WTC11 (cell line): ENCODE measurements around the gene GPATCH8. TPM values are rescaled to one million over a fixed set of nuclear protein-coding genes. Genes with fewer than 3 reads are reported as not detected.

Experiments
- ATAC-seq: fragments of 200-7000 bp; cut with Tn5 transposase; 2 replicates; pipeline ENCODE4 v1.10.0; 2021; ENCODE audit warnings: mild to moderate bottlenecking, moderate library complexity
- CTCF ChIA-PET: fragments of 300-600 bp; sonication (Branson Sonifier 250); formaldehyde crosslinking; loops from one replicate; lab custom pipeline; 2021; ENCODE audit warnings: antibody characterized with exemption; lab: Charles Lee
- POLR2A ChIA-PET: fragments of 350-600 bp; sonication (Branson Sonifier 250); formaldehyde crosslinking; loops from one replicate; lab custom pipeline; 2021; ENCODE audit warnings: antibody characterized with exemption; lab: Charles Lee
- DNase-seq: peaks from one replicate; pipeline ENCODE4 v3.0.0; 2021; ENCODE audit warnings: low spot score
- H3K27ac Mint-ChIP-seq: 2 replicates; pipeline ENCODE4 v1.8.0; 2021; ENCODE audit warnings: mixed read lengths
- H3K27me3 Mint-ChIP-seq: 2 replicates; pipeline ENCODE4 v1.8.0; 2021; ENCODE audit warnings: low read depth, mild to moderate bottlenecking, moderate library complexity, mixed read lengths
- H3K36me3 Mint-ChIP-seq: 2 replicates; pipeline ENCODE4 v1.8.0; 2021; ENCODE audit warnings: mixed read lengths
- H3K4me1 Mint-ChIP-seq: 2 replicates; pipeline ENCODE4 v1.8.0; 2022; ENCODE audit warnings: mixed read lengths
- H3K4me3 Mint-ChIP-seq: 2 replicates; pipeline ENCODE4 v1.8.0; 2021; ENCODE audit warnings: mild to moderate bottlenecking, moderate library complexity, mixed read lengths
- H3K9me3 Mint-ChIP-seq: 2 replicates; pipeline ENCODE4 v1.8.0; 2021; ENCODE audit warnings: mixed read lengths
- AFF4 ChIP-seq: sonication (generic); formaldehyde crosslinking; IDR thresholded peaks from 2 replicates; pipeline ENCODE4 v1.8.1; 2023; ENCODE audit warnings: mild to moderate bottlenecking, missing genetic modification reagents, borderline replicate concordance
- ATF2 ChIP-seq: sonication (generic); formaldehyde crosslinking; IDR thresholded peaks from 2 replicates; pipeline ENCODE4 v1.8.1; 2022; ENCODE audit warnings: low read depth, missing genetic modification reagents, borderline replicate concordance
- CREB1 ChIP-seq: sonication (generic); formaldehyde crosslinking; IDR thresholded peaks from 2 replicates; pipeline ENCODE4 v1.8.0; 2023; ENCODE audit warnings: mild to moderate bottlenecking, missing genetic modification reagents
- CTCF ChIP-seq: fragments of 200-600 bp; IDR thresholded peaks from 2 replicates; pipeline ENCODE4 v1.8.0; 2022; ENCODE audit warnings: antibody characterized with exemption
- ESRRA ChIP-seq: sonication (generic); formaldehyde crosslinking; IDR thresholded peaks from 2 replicates; pipeline ENCODE4 v1.8.1; 2022; ENCODE audit warnings: mild to moderate bottlenecking, missing genetic modification reagents, borderline replicate concordance
- FOXK1 ChIP-seq: sonication (generic); formaldehyde crosslinking; IDR thresholded peaks from 2 replicates; pipeline ENCODE4 v1.8.0; 2022; ENCODE audit warnings: mild to moderate bottlenecking, moderate library complexity, missing genetic modification reagents
- GABPB1 ChIP-seq: sonication (generic); formaldehyde crosslinking; IDR thresholded peaks from 2 replicates; pipeline ENCODE4 v1.8.1; 2023; ENCODE audit warnings: mild to moderate bottlenecking, missing genetic modification reagents
- GRHL2 ChIP-seq: fragments of 250-450 bp; sonication (Bioruptor Pico); IDR thresholded peaks from 2 replicates; pipeline ENCODE4 v1.8.0; 2022; ENCODE audit warnings: mild to moderate bottlenecking, moderate library complexity; ENCODE audit not compliant: insufficient replicate concordance, severe bottlenecking
- HMGA2 ChIP-seq: fragments of 250-450 bp; sonication (Bioruptor Pico); IDR thresholded peaks from 2 replicates; pipeline ENCODE4 v1.4.0; 2021; ENCODE audit warnings: mild to moderate bottlenecking, moderate library complexity
- KAT7 ChIP-seq: sonication (generic); formaldehyde crosslinking; IDR thresholded peaks from 2 replicates; pipeline ENCODE4 v1.8.1; 2023; ENCODE audit warnings: missing genetic modification reagents, mild to moderate bottlenecking, borderline replicate concordance
- NFYB ChIP-seq: sonication (generic); formaldehyde crosslinking; conservative IDR thresholded peaks from 2 replicates; pipeline ENCODE4 v1.8.0; 2022; ENCODE audit warnings: low read depth, missing genetic modification reagents
- PRRX2 ChIP-seq: fragments of 250-450 bp; sonication (Bioruptor Pico); IDR thresholded peaks from 2 replicates; pipeline ENCODE4 v1.8.0; 2021; ENCODE audit warnings: mild to moderate bottlenecking
- SMAD3 ChIP-seq: sonication (generic); formaldehyde crosslinking; IDR thresholded peaks from 2 replicates; pipeline ENCODE4 v1.8.0; 2022; ENCODE audit warnings: missing genetic modification reagents, mild to moderate bottlenecking, borderline replicate concordance
- SP1 ChIP-seq: sonication (generic); formaldehyde crosslinking; conservative IDR thresholded peaks from 2 replicates; pipeline ENCODE4 v1.8.1; 2022; ENCODE audit warnings: missing genetic modification reagents
- TEAD1 ChIP-seq: sonication (generic); formaldehyde crosslinking; IDR thresholded peaks from 2 replicates; pipeline ENCODE4 v1.8.0; 2022; ENCODE audit warnings: mild to moderate bottlenecking, missing genetic modification reagents
- ZBTB21 ChIP-seq: sonication (generic); formaldehyde crosslinking; IDR thresholded peaks from 2 replicates; pipeline ENCODE4 v1.8.1; 2023; ENCODE audit warnings: mild to moderate bottlenecking, missing genetic modification reagents, borderline replicate concordance
- ZNF512 ChIP-seq: sonication (generic); formaldehyde crosslinking; IDR thresholded peaks from 2 replicates; pipeline ENCODE4 v1.8.1; 2022; ENCODE audit warnings: missing genetic modification reagents, borderline replicate concordance
- total RNA-seq: library from RNA; stranded (reverse); gene quantifications from 3 replicates; pipeline ENCODE4 v1.2.3, GENCODE V29; 2021
- TF ChIP-seq, protein P1 (sequence below): sonication (generic); formaldehyde crosslinking; IDR thresholded peaks from 2 replicates; pipeline ENCODE4 v1.8.0; 2022; ENCODE audit warnings: mild to moderate bottlenecking, missing genetic modification reagents

The GPATCH8 gene
- total RNA-seq, 1 experiment from 2014 or later: 51.9 TPM

DNA sequence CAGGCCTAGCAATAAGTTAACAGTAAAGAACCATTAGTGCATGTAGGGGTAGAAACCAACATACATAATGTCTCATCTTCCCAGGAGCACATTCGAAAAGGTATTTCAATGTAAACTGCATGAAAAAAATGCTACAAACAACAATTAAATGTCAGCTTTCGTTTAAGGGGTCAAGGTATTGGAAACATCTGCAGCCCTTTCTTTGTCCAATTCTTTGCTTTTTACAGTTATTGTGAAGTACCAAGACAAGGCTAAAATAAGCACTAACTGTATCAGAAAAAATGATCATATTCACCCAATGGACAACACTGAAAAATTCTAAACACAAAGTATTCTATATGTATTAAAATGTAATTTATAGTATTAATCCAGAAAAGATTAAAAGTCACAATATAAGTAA lies 37.9 kb downstream of the GPATCH8 start:
- Mint-ChIP-seq H3K4me1 (peaks cover 20% of the 10 kb centered on the region), H3K27ac (peak overlapping the region; percentile 43; the same call in 1 of the 2 replicates), H3K4me3 (no peak overlapping the region), H3K9me3 (no peaks in the 10 kb centered on the region), H3K27me3 (no peaks in the 10 kb centered on the region), H3K36me3 (peaks cover 2% of the 10 kb centered on the region; the same call in 1 of the 2 replicates)
- TF ChIP-seq ESRRA (no peak), SMAD3 (no peak), GABPB1 (CRISPR knock-in tag) (no peak), AFF4 (CRISPR knock-in tag) (no peak), CTCF (no peak), HMGA2 (CRISPR knock-in tag) (no peak), CREB1 (CRISPR knock-in tag) (no peak), ZBTB21 (no peak), GRHL2 (no peak), FOXK1 (CRISPR knock-in tag) (no peak), SP1 (CRISPR knock-in tag) (no peak), ATF2 (CRISPR knock-in tag) (no peak), TEAD1 (CRISPR knock-in tag) (no peak), PRRX2 (CRISPR knock-in tag) (no peak), KAT7 (no peak), NFYB (CRISPR knock-in tag) (no peak), ZNF512 (CRISPR knock-in tag) (no peak)
- TF ChIP-seq, protein P1, sequence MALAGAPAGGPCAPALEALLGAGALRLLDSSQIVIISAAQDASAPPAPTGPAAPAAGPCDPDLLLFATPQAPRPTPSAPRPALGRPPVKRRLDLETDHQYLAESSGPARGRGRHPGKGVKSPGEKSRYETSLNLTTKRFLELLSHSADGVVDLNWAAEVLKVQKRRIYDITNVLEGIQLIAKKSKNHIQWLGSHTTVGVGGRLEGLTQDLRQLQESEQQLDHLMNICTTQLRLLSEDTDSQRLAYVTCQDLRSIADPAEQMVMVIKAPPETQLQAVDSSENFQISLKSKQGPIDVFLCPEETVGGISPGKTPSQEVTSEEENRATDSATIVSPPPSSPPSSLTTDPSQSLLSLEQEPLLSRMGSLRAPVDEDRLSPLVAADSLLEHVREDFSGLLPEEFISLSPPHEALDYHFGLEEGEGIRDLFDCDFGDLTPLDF: no peak
- POLR2A ChIA-PET: interaction anchor here (0.6 kb wide), 1 partner anchor 23 kb away, joined by 6 read pairs; no protein-coding TSS in a partner anchor
- ATAC-seq (no peak), DNase-seq (no peak)
- CTCF ChIA-PET: no interaction called here
